GM12892 (cell line): ENCODE results near the gene CTBP2.

Source experiments
- DNase-seq: peaks from one replicate; pipeline ENCODE4 v3.0.0; 2011; ENCODE audit not compliant: insufficient read length
- FAIRE-seq: peaks from 2 replicates; lab custom pipeline; 2011; peaks lifted over from hg19 to GRCh38; lab: Jason Lieb, UNC
- POLR2A ChIP-seq: IDR thresholded peaks from 2 replicates; pipeline ENCODE4 v1.6.1; 2011; ENCODE audit warnings: low read depth, low read length, control low read depth
- POLR2AphosphoS5 ChIP-seq: IDR thresholded peaks from 2 replicates; pipeline ENCODE4 v1.6.1; 2011; ENCODE audit warnings: low read depth, low read length, control low read depth
- TAF1 ChIP-seq: IDR thresholded peaks from 2 replicates; pipeline ENCODE4 v1.6.1; 2011; ENCODE audit warnings: low read depth, mild to moderate bottlenecking, control low read depth, low read length, borderline replicate concordance

The CTBP2 gene

GRCh38 chr10:125023255-125023654 is 137.1 kb downstream of the CTBP2 start:
- DNase-seq: no peak
- no peak for TF ChIP-seq POLR2A
- no peak for TF ChIP-seq TAF1
- TF ChIP-seq POLR2AphosphoS5: no peak
- FAIRE-seq: no peak

- DNase-seq (no peak), FAIRE-seq (no peak)
- TF ChIP-seq POLR2AphosphoS5: no peak
- TF ChIP-seq POLR2A: no peak
- no peak for TF ChIP-seq TAF1
Observed at GRCh38 chr10:125022671-125023070, 137.7 kb downstream of the CTBP2 start.

GRCh38 chr10:125021686-125022344 is 138.5 kb downstream of the CTBP2 start:
- DNase-seq: no peak
- FAIRE-seq: no peak
- TF ChIP-seq POLR2AphosphoS5 (no peak), TAF1 (no peak), POLR2A (no peak)

GRCh38 chr10:125020871-125021270 is 139.5 kb downstream of the CTBP2 start:
- no peak for TF ChIP-seq POLR2AphosphoS5
- TF ChIP-seq TAF1: no peak
- no peak for TF ChIP-seq POLR2A
- FAIRE-seq (no peak), DNase-seq (no peak)

GRCh38 chr10:125020386-125020785 is 140.0 kb downstream of the CTBP2 start:
- FAIRE-seq: no peak
- DNase-seq: no peak
- TF ChIP-seq POLR2A (no peak), POLR2AphosphoS5 (no peak), TAF1 (no peak)

- DNase-seq: no peak
- no peak for FAIRE-seq
- TF ChIP-seq POLR2AphosphoS5 (no peak), POLR2A (no peak), TAF1 (no peak)
Observed at GRCh38 chr10:125018576-125019143, 141.7 kb downstream of the CTBP2 start.

GRCh38 chr10:125017547-125018298 is 142.6 kb downstream of the CTBP2 start:
- DNase-seq (no peak), FAIRE-seq (no peak)
- TF ChIP-seq POLR2AphosphoS5 (no peak), TAF1 (no peak), POLR2A (no peak)

- TF ChIP-seq POLR2AphosphoS5 (no peak), POLR2A (no peak), TAF1 (no peak)
- DNase-seq (no peak), FAIRE-seq (no peak)
Observed at GRCh38 chr10:125016611-125017202, 143.7 kb downstream of the CTBP2 start.

- DNase-seq (no peak), FAIRE-seq (no peak)
- TF ChIP-seq POLR2AphosphoS5 (no peak), TAF1 (no peak), POLR2A (no peak)
Observed at GRCh38 chr10:125016123-125016522, 144.2 kb downstream of the CTBP2 start.

GRCh38 chr10:125015356-125015944 is 144.9 kb downstream of the CTBP2 start:
- FAIRE-seq: no peak
- DNase-seq: no peak
- TF ChIP-seq POLR2A (no peak), POLR2AphosphoS5 (no peak), TAF1 (no peak)

- FAIRE-seq (no peak), DNase-seq (no peak)
- TF ChIP-seq POLR2AphosphoS5 (no peak), POLR2A (no peak), TAF1 (no peak)
Observed at GRCh38 chr10:125014836-125015355, 145.5 kb downstream of the CTBP2 start.
